Measurements from ENCODE around the gene FAM237B.

- TF ChIP-seq EZH2 (IDR thresholded peaks at IDR 0.05; ENCODE audit: borderline replicate concordance, insufficient read depth, low read depth, low read length, poor library complexity, severe bottlenecking) (no peak), CTCF (IDR thresholded peaks at IDR 0.05) (no peak)
These were observed 33.0 kb downstream of the FAM237B start for GRCh38 chr7:90288154-90288553.
